D721Med (cell line): Measurements from ENCODE around the gene PPP2R5C.

Experiments used
- DNase-seq: peaks from one replicate; pipeline ENCODE4 v3.0.0; 2011; ENCODE audit warnings: low spot score; ENCODE audit not compliant: insufficient read length
- FAIRE-seq: peaks from 2 replicates; lab custom pipeline; 2011; peaks lifted over from hg19 to GRCh38; lab: Jason Lieb, UNC
- CTCF ChIP-seq: IDR thresholded peaks from 2 replicates; pipeline ENCODE4 v1.5.1; 2012; ENCODE audit warnings: mild to moderate bottlenecking, control low read depth; ENCODE audit not compliant: insufficient read depth; ENCODE audit errors: missing control alignments

Gene PPP2R5C

DNA sequence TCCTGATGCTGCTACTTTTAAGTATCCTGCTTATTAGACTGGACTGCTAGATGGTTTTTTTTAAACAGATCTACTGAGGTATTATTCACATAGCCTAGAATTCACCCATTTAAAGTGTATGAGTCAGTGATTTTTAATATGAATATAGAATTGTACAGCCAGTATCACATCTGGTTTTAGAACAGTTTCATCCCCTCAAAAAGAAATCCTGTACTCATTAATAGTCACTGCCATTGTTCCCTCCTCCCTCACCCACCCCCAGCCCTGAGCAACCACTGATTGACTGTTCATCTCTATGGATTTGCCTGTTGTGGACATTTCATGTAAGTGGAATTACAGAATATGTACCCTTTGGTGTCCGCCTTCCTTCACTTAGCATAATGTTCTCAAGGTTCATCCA is 98.4 kb downstream of the PPP2R5C start:
- TF ChIP-seq CTCF = no peak
- DNase-seq (no peak), FAIRE-seq (no peak)

- no peak for TF ChIP-seq CTCF
- FAIRE-seq = no peak
- DNase-seq = no peak
Measured at GRCh38 chr14:101861464-101861863, 100.0 kb downstream of the PPP2R5C start.

DNA sequence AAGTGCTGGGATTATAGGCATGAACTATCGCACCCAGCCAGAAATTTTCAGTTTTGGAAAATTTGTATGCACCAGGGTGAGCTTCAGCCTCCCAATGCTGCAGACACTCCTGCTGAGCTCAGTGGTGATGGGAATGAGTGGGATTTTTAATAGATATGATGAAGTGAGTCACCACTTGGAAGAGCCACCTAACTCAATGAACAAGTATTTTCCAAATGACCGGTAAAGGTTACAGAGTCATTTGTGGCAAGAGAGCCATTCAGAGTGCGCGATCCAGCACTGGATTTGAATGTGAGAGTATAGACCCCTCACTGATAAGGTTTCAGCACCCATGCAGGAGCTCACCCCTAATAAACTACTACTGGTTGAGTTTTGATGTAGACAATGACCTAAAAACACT is 100.7 kb downstream of the PPP2R5C start:
- TF ChIP-seq CTCF = no peak
- FAIRE-seq (no peak), DNase-seq (no peak)

DNA sequence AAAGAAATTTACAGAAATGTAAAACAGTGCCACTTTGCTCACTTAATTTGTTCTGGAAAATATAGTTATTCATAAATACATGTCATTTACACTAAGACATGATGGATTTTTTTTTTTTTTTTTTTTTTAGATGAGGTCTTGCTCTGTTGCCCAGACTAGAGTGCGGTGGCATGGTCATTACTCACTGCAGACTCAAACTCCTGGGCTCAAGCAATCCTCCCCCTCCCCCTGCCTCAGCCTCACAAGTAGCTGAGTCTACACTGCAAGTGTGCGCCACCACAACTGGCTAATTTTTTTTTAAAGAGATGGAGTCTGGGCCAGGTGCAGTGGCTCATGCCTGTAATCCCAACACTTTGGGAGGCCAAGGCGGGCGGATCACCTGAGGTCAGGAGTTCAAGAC is 101.2 kb downstream of the PPP2R5C start:
- FAIRE-seq (no peak), DNase-seq (no peak)
- TF ChIP-seq CTCF = no peak

GRCh38 chr14:101865288-101865687 is 103.8 kb downstream of the PPP2R5C start:
- no peak for FAIRE-seq
- no peak for TF ChIP-seq CTCF
- no peak for DNase-seq

DNA sequence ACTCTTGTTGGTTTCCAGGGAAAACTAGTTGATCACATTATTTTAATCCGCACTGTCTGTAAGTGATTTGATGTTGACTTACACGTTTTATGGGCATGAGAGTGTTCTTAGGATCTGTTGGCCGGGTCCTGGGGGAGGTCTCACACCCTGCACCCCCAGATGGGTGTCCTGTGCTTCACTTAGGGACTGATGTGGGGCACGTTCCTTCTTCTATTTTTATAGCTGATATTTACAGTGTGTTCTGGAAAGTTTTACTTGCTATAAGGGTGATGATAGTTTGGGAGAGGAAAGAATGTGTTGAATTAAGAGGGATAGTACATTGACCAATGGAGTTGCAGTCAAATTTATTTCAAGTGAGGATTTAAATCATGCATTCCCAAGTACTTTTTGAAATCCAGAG is 106.3 kb downstream of the PPP2R5C start:
- DNase-seq = no peak
- FAIRE-seq = no peak
- TF ChIP-seq CTCF = no peak

DNA sequence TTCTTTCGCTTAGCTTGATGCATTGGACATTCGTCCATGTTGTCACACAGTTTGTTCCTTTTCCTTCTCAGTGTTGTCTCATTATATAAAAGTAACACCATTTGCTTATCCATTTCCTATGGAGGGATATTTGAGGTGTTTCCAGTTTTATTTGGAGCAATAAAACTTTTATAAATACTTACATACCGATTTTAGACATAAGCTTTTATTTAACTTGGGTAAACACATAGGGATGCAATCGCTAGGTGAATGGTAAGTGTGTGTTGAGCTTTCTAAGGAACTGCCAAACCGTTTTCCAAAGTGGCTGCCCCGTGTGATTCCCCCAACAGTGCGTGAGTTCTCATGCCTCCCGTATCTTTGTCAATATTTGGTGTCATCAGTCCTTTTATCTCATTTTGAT is 107.7 kb downstream of the PPP2R5C start:
- no peak for TF ChIP-seq CTCF
- no peak for FAIRE-seq
- DNase-seq = no peak
